Stimulated activated CD8-positive, alpha-beta memory T cell treated with anti-CD3 and anti-CD28 coated beads, Interleukin-7, amount 100 ng/mL, for 48 hours (primary cell): ENCODE results near the gene IL31RA.
"Not testable (repeated sequence)": the region's sequence is repeated elsewhere in the genome, so short reads cannot be mapped to it uniquely, and the experiment has no call there.

ENCODE experiments used
- DNase-seq, 2 donors: peaks; one replicate each; pipeline ENCODE4 v3.0.0-alpha.2; 2020; ENCODE audit warnings: low read depth in 1 of 2; ENCODE audit errors: extremely low read depth in 1 of 2

IL31RA gene

GRCh38 chr5:55923865-55924500, 72.8 kb downstream of the IL31RA start:
- no peak for DNase-seq

GRCh38 chr5:55924744-55925143, 73.6 kb downstream of the IL31RA start:
- DNase-seq: no peak

- DNase-seq: no peak
These were observed 74.0 kb downstream of the IL31RA start for GRCh38 chr5:55925181-55925580.

- DNase-seq: no peak
These were observed 74.6 kb downstream of the IL31RA start for GRCh38 chr5:55925712-55926111.

GRCh38 chr5:55926476-55926875, 75.3 kb downstream of the IL31RA start:
- DNase-seq: no peak

GRCh38 chr5:55927861-55928655, 76.9 kb downstream of the IL31RA start:
- DNase-seq: no peak

- no peak for DNase-seq
These were observed 78.1 kb downstream of the IL31RA start for GRCh38 chr5:55929020-55929799.

GRCh38 chr5:55932700-55933099, 81.5 kb downstream of the IL31RA start:
- DNase-seq: no peak

- DNase-seq: no peak
These were observed 82.4 kb downstream of the IL31RA start for GRCh38 chr5:55933377-55934114.

- no peak for DNase-seq
These were observed 83.0 kb downstream of the IL31RA start for GRCh38 chr5:55934115-55934613.

- DNase-seq: no peak
These were observed 83.6 kb downstream of the IL31RA start for GRCh38 chr5:55934720-55935119.

GRCh38 chr5:55935371-55935770, 84.2 kb downstream of the IL31RA start:
- DNase-seq: no peak

GRCh38 chr5:55936100-55936693, 85.0 kb downstream of the IL31RA start:
- peak; percentile 37 to 67 for DNase-seq

GRCh38 chr5:55937598-55937997, 86.4 kb downstream of the IL31RA start:
- not testable (repeated sequence) for DNase-seq

GRCh38 chr5:55941154-55941553, 90.0 kb downstream of the IL31RA start:
- DNase-seq: not testable (repeated sequence)

- DNase-seq: no peak
These were observed 108.1 kb downstream of the IL31RA start for GRCh38 chr5:55959208-55959607.

GRCh38 chr5:55960779-55961178, 109.6 kb downstream of the IL31RA start:
- DNase-seq: no peak

GRCh38 chr5:55965525-55965924, 114.4 kb downstream of the IL31RA start:
- no peak for DNase-seq

GRCh38 chr5:55966284-55966683, 115.1 kb downstream of the IL31RA start:
- no peak for DNase-seq

GRCh38 chr5:55969956-55970355, 118.8 kb downstream of the IL31RA start:
- no peak for DNase-seq
